GM23338 (cell line): ENCODE results near the gene USP24.

Experiments
- EZH2 ChIP-seq: fragments of 200-600 bp; sonication (generic); IDR thresholded peaks from one replicate; pipeline ENCODE4 v1.8.0; 2017; ENCODE audit warnings: antibody characterized with exemption, mild to moderate bottlenecking, low read depth; ENCODE audit not compliant: unreplicated experiment
- EZH2phosphoT487 ChIP-seq: fragments of 200-600 bp; sonication (generic); IDR thresholded peaks from one replicate; pipeline ENCODE4 v1.8.1; 2018; ENCODE audit warnings: antibody characterized with exemption; ENCODE audit not compliant: unreplicated experiment
- TF ChIP-seq, protein P1 (sequence below), 2 experiments: fragments of 200-600 bp in 1 of 2; sonication (generic) in 1 of 2; conservative IDR thresholded peaks; 2 replicates each; pipeline versions ENCODE4 v1.5.1 to v1.6.1; 2016 to 2017; ENCODE audit warnings: antibody characterized with exemption in 2 of 2, low read depth in 2 of 2, mild to moderate bottlenecking in 2 of 2, moderate library complexity in 1 of 2

DNA sequence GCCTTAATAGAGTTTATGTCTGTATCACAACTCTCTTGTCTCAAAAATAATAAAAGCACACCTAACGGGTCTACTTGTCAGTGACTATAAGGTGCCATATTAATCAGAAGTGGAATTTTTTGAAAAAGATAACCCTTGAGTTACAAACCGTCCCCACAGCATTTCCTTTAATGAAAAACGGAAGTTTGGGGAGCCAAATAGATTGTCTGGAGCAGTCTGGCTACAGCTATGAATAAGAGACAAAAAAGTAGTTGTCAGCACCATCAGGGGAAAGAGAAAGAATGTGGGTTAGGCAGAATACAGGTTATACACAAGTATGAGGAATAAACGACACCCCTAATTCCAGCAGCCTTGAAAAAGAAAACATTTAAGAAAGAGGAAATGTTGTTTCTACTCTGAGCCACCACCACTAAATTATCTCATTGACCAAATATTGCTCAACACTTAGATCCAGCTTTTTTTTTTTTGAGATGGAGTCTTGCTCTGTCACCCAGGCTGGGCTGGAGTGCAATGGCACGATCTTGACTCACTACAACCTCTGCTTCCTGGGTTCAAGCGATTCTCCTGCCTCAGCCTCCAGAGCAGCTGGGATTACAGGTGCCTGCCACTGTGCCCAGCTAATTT is 29.4 kb upstream of the USP24 start:
- no peak for TF ChIP-seq EZH2phosphoT487
- TF ChIP-seq, protein P1, sequence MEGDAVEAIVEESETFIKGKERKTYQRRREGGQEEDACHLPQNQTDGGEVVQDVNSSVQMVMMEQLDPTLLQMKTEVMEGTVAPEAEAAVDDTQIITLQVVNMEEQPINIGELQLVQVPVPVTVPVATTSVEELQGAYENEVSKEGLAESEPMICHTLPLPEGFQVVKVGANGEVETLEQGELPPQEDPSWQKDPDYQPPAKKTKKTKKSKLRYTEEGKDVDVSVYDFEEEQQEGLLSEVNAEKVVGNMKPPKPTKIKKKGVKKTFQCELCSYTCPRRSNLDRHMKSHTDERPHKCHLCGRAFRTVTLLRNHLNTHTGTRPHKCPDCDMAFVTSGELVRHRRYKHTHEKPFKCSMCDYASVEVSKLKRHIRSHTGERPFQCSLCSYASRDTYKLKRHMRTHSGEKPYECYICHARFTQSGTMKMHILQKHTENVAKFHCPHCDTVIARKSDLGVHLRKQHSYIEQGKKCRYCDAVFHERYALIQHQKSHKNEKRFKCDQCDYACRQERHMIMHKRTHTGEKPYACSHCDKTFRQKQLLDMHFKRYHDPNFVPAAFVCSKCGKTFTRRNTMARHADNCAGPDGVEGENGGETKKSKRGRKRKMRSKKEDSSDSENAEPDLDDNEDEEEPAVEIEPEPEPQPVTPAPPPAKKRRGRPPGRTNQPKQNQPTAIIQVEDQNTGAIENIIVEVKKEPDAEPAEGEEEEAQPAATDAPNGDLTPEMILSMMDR (conservative IDR thresholded peaks at IDR 0.05; ENCODE audit: low read depth in 2 of 2): no peak
- no peak for TF ChIP-seq EZH2
